SIG-M5 (cell line): Measurements from ENCODE around the gene BLOC1S4.
A peak's percentile ranks its signal among the peaks of the same experiment; 100 is the strongest.

Experiments used
- DNase-seq: peaks from one replicate; lab custom pipeline; 2025; lab: John Stamatoyannopoulos, UW

The BLOC1S4 gene

DNA sequence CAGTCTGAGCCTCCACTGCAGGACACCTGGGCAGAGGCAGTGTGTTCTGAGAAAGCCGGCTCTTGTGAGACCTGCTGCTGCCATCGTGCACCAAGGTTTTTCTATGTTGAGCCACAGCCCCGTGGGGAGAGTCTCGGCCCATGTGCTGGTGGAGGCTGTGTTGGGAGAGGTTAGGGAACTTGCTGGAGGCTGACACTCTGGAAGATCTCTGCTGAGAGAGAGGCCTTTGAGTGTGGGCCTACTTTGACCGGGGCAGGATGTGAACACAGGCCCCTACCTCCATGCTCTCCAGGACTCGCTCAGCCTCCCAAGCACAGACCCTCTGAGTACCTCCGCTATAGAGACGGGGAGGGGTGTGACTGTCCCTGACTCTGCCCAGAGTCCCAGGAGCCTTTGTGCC is 23.6 kb upstream of the BLOC1S4 start:
- DNase-seq = no peak

DNA sequence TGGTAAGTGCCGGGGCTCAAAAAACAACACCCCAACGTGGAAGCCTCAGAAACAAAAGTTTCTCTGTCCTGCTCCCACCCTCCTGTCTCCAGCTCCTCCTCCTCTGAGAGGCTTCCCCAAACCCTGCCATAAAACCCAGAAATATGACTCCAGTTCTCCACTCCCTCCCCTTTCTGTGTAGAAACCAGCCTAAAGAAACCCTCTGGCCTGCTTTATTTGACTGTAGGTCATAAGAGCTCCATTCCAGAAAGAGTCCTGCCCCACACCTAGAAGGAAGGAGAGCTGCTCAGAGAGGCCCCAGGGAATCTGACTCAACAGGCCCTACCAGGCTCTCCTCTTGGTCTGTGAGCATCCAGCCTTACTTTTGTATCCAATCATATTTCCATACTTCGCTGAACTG is 23.2 kb upstream of the BLOC1S4 start:
- no peak for DNase-seq

- no peak for DNase-seq
Measured at GRCh38 chr4:6693231-6694176, 22.5 kb upstream of the BLOC1S4 start, which contains the start of gene S100P. Gene S100P (plus strand): TSS chr4:6693878. CDS start chr4:6693933, 55 bp downstream.

DNA sequence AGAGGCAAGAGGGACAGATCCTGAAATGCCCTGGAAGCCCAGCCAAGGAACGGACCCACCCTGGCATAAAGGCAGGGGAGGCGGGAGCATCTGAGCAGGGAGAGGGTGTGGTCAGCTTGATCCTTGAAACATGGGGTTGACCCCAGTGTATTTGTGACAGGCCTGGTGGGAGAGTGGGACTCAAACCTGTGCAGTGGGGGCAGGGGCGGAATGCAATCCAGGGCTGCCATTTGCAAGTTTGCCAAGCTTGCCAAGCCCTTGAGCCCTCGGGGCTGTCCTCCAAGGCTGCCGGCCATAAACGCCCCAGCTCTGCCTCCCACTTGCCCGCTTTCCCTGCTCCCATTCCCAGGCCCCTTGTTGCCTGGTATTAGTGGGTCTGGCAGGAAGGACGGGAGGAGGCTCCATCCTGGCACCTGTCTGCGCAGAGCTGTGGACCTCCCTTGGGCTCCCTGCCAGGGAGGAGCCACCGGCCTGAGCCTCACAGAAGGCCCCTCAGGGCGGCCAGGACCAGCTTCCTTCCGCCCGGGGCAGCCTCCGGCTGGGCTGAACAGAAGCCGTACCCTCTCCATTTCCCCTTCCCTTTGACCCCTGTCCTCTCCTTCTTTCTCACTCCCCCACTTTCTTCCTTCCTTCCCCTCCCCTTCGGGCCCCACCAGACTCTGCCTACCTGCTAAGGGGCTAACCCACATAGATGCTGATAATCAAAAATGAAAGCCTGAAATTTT is 21.6 kb upstream of the BLOC1S4 start:
- no peak for DNase-seq

DNA sequence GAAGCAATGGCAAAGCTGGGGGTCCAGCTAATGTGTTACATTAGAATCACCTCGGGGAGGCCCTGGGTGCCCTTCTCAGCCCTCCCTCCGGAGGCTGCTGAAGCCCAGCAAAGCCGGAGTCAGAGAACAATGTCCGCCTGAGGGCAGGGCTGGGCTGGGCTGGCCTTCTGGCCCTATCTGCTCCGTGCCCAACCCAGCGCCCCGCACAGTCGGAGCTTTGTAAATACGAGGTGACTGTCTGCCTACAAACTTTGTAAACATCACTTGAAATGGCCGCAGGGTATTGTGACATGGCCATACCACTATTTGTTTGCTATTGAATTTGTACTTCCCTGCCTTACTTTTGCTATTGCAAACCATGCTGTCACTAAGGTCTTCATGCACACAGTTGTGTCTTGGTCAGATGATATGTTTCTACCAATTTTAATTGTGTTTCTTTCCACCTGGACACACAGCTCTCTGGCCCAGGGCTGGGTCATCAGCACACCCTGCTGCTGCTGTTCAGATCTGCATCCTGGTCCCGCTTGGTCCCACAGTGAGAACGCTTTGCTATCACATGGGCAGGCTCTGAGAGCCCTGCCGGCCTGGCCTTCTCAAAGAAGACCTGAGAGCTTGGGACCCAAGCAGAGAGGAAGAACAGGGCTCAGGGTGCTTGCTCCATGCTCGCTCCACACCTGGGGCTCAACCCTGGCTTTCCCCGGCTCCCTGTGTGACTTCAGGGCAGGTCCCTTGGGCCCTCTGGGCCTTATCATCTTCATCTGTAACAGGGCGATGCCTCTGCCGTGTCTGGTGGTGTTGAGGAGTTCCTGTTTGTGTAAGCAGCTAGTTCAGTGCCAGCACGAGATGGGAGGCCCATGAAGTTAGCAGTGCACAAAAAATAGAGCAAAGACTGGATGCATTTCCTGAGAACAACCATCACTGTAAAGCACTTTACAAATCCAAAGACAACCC is 20.0 kb upstream of the BLOC1S4 start:
- DNase-seq = no peak

- no peak for DNase-seq
Measured at GRCh38 chr4:6696611-6697010, 19.4 kb upstream of the BLOC1S4 start.

DNA sequence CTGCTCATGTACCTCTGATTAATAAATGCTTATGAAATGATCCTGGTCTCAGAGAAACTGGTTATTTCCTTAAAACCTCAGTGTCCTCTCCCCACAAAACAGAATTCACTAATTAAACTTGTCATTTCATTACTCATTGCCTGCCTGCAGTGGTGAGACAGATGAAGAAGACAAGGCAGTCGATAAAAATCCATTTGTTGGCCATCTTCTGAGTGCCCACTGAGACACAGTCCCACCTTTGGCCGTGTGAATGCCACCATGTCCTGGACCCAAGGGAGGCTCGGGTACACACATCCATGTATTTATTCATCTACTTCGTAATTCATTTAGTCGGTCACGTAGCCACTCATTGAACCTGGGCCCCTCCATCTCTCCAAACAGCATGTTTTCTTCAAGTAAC is 18.8 kb upstream of the BLOC1S4 start:
- no peak for DNase-seq

DNA sequence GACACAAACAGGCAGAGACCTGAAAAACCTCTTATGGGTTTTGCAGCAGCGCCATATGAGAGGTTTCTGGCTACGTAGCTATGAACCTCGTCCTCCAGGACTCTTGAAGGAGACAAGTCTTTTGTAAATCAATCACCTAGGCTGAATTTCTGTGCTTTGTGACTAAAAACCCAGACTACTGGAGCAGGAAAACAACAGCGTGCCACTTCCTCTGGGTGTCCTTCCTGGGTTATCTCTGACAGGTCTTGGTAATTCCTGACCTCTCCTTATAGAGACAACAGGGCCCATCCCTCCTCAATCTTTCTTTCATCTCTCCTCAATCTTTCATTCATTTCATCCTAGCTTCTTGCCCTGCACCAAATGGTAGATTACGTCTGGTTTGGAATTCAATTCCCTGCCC is 16.6 kb upstream of the BLOC1S4 start:
- DNase-seq = no peak

DNA sequence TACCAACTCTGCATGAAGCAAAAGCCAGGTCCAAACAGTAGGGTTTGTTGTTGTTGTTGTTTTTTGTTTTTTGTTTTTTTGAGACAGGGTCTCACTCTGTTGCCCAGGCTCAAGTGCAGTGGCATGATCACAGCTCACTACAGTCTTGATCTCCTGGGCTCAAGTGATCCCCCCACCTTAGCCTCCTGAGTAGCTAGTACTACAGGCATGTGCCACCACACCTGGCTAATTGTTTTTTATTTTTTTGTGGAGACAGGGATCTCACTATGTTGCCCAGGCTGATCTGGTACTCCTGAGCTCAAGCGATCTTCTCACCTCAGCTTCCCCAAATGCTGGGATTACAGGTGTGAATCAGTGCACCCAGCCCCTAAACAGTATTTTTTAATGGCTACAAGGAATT is 16.1 kb upstream of the BLOC1S4 start:
- DNase-seq = no peak

GRCh38 chr4:6701371-6701770 is 14.6 kb upstream of the BLOC1S4 start:
- no peak for DNase-seq

DNA sequence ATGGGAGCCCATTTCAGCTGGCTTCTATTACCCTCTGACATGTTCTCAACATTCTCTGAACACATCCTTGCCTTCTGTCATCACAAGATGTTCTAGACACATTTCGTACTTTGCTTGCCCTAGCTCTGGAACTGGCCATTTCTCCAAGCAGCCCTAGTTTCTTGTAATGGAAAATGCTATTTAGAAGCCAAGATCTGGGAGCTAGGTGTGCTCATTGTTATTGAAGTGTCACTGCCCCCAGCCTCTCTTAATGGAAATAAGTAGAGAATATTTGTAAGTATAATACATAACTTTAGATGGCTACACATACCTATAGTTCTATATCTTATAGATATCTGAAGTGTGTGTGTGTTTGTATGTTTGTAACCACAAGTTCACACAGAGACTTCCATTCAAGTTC is 13.2 kb upstream of the BLOC1S4 start:
- DNase-seq = no peak

- no peak for DNase-seq
Measured at GRCh38 chr4:6703786-6704185, 12.2 kb upstream of the BLOC1S4 start.

- no peak for DNase-seq
Measured at GRCh38 chr4:6705646-6706045, 10.3 kb upstream of the BLOC1S4 start.

DNA sequence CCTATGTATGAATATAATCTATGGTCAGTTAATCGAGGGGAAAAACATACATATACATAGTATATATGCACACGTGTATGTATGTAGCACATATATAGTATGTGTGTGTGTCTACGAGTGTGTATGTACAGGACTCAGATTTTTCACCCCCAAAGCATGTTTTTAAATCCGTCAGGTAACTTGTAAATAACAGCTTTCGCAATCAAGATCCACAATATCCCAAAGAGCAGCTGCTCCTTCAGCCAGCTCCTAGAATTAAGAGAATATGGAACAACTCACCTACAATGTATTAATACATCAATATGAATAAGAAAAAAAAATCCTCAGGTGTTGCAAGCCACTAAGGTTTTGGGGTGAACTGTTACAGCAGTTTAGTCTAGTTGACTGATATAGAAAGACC is 9.8 kb upstream of the BLOC1S4 start:
- DNase-seq = no peak

GRCh38 chr4:6709230-6710114 is 6.5 kb upstream of the BLOC1S4 start, which contains the start of gene MRFAP1L1:
Gene MRFAP1L1 (minus strand): TSS chr4:6709865. CDS start chr4:6709629, 236 bp downstream.
- peak; percentile 55 for DNase-seq

GRCh38 chr4:6710282-6710681 is 5.7 kb upstream of the BLOC1S4 start:
- no peak for DNase-seq

- no peak for DNase-seq
Measured at GRCh38 chr4:6710996-6711395, 5.0 kb upstream of the BLOC1S4 start.

DNA sequence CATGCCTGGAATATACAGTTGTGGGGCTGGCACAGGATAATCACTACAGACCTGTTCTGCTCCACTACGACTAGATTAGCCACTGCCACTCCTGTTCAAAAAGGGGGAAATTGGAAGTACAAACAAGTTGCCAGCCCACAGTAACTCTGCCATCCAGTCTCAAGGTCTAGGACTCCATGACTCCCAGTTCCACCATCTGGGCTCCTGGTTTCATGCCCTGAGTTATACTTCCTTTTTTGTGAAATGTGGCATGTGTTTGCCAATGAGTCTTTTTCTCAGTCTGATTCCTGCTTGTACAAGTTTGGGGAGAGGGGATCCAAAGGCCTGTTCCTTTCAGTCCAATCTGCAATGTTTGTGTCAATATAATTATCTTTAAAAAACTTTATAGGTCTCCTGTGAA is 1.0 kb upstream of the BLOC1S4 start:
- no peak for DNase-seq

- no peak for DNase-seq
Measured at GRCh38 chr4:6715704-6716017, 313 bp upstream of the BLOC1S4 start.

GRCh38 chr4:6716958-6717655 is 1.1 kb downstream of the BLOC1S4 start:
- no peak for DNase-seq
